ENCODE data around the gene TTLL11.

Gene TTLL11

GRCh38 chr9:122039234-122039633, 53.9 kb downstream of the TTLL11 start:
- TF ChIP-seq CTCF (IDR thresholded peaks at IDR 0.05): no peak

GRCh38 chr9:122036988-122037387, 56.1 kb downstream of the TTLL11 start:
- no peak overlapping the region for H3K27ac ChIP-seq
- no peaks in the 10 kb centered on the region for H3K36me3 ChIP-seq
- no peak for TF ChIP-seq CTCF (IDR thresholded peaks at IDR 0.05)
- no peak overlapping the region for H3K4me3 ChIP-seq (ENCODE audit: low read depth in 1 of 2, low read length in 1 of 2)
- H3K9me3 ChIP-seq: no peaks in the 10 kb centered on the region
- no peaks in the 10 kb centered on the region for H3K27me3 ChIP-seq
- no peaks in the 10 kb centered on the region for H3K4me1 ChIP-seq (ENCODE audit: control insufficient read depth in 1 of 2, insufficient read depth in 1 of 2, low read depth in 1 of 2, low read length in 1 of 2)

More at GRCh38 chr9:122039234-122039633, 53.9 kb downstream of the TTLL11 start:
- H3K27me3 ChIP-seq: no peaks in the 10 kb centered on the region
- no peak overlapping the region for H3K4me3 ChIP-seq (ENCODE audit: low read depth in 1 of 2, low read length in 1 of 2)
- no peak overlapping the region for H3K27ac ChIP-seq
- no peaks in the 10 kb centered on the region for H3K9me3 ChIP-seq
- no peaks in the 10 kb centered on the region for H3K36me3 ChIP-seq
- H3K4me1 ChIP-seq (ENCODE audit: control insufficient read depth in 1 of 2, insufficient read depth in 1 of 2, low read depth in 1 of 2, low read length in 1 of 2): no peaks in the 10 kb centered on the region

- H3K4me1 ChIP-seq (ENCODE audit: control insufficient read depth in 1 of 2, insufficient read depth in 1 of 2, low read depth in 1 of 2, low read length in 1 of 2): no peaks in the 10 kb centered on the region
- no peak for TF ChIP-seq CTCF (IDR thresholded peaks at IDR 0.05)
- no peak overlapping the region for H3K4me3 ChIP-seq (ENCODE audit: low read depth in 1 of 2, low read length in 1 of 2)
- no peaks in the 10 kb centered on the region for H3K27me3 ChIP-seq
- no peak overlapping the region for H3K27ac ChIP-seq
- H3K36me3 ChIP-seq: no peaks in the 10 kb centered on the region
- H3K9me3 ChIP-seq: no peaks in the 10 kb centered on the region
These were observed 56.7 kb downstream of the TTLL11 start for GRCh38 chr9:122036408-122036807.

- Histone ChIP-seq H3K27me3 (no peaks in the 10 kb centered on the region), H3K27ac (no peak overlapping the region), H3K9me3 (no peaks in the 10 kb centered on the region), H3K4me3 (ENCODE audit: low read depth in 1 of 2, low read length in 1 of 2) (no peak overlapping the region), H3K4me1 (ENCODE audit: control insufficient read depth in 1 of 2, insufficient read depth in 1 of 2, low read depth in 1 of 2, low read length in 1 of 2) (no peaks in the 10 kb centered on the region), H3K36me3 (no peaks in the 10 kb centered on the region)
- TF ChIP-seq CTCF (IDR thresholded peaks at IDR 0.05): no peak
These were observed 59.2 kb downstream of the TTLL11 start for GRCh38 chr9:122033775-122034373.

GRCh38 chr9:122032346-122032745, 60.8 kb downstream of the TTLL11 start:
- Histone ChIP-seq H3K4me1 (ENCODE audit: control insufficient read depth in 1 of 2, insufficient read depth in 1 of 2, low read depth in 1 of 2, low read length in 1 of 2) (no peaks in the 10 kb centered on the region), H3K4me3 (ENCODE audit: low read depth in 1 of 2, low read length in 1 of 2) (no peak overlapping the region)

More at GRCh38 chr9:122032346-122032745, 60.8 kb downstream of the TTLL11 start:
- Histone ChIP-seq H3K9me3 (no peaks in the 10 kb centered on the region), H3K27me3 (no peaks in the 10 kb centered on the region), H3K36me3 (no peaks in the 10 kb centered on the region), H3K27ac (no peak overlapping the region)
- TF ChIP-seq CTCF (IDR thresholded peaks at IDR 0.05): no peak
